ENCODE measurements around the gene SMLR1. TPM values are rescaled to one million over a fixed set of nuclear protein-coding genes. Genes with fewer than 3 reads are reported as not detected.

SMLR1 gene
- total RNA-seq, 1 experiment from 2014 or later: not detected

GRCh38 chr6:130859161-130859867, 32.1 kb downstream of the SMLR1 start:
- no peak for DNase-seq (ENCODE audit: low read depth, low spot score)
- no peaks in the 10 kb centered on the region for H3K9me2 ChIP-seq (ENCODE audit: insufficient read depth)
- RAD21 ChIA-PET (ENCODE audit: low non-redundant PET in 1 of 2, low total read pairs in 2 of 2, uncharacterized antibody in 2 of 2, unreplicated experiment in 2 of 2): no interaction called here
- no peak overlapping the region for H3K4me2 ChIP-seq (ENCODE audit: low read length)
- TF ChIP-seq ZNF274 (IDR thresholded peaks at IDR 0.05; ENCODE audit: low read depth, low read length) (no peak), EZH2phosphoT487 (IDR thresholded peaks at IDR 0.05; ENCODE audit: borderline replicate concordance) (no peak), TCF7L2 (IDR thresholded peaks at IDR 0.05; ENCODE audit: borderline replicate concordance, extremely low read depth, insufficient read depth, insufficient read length) (no peak), RAD21 (IDR thresholded peaks at IDR 0.05; ENCODE audit: low read depth) (no peak), ELF1 (IDR thresholded peaks at IDR 0.05; ENCODE audit: borderline replicate concordance, low read depth) (no peak), EGR1 (IDR thresholded peaks at IDR 0.05; ENCODE audit: low read depth) (no peak), POLR2A (IDR thresholded peaks at IDR 0.05; ENCODE audit: borderline replicate concordance, extremely low read depth, insufficient read depth, insufficient read length) (no peak), ZBTB33 (IDR thresholded peaks at IDR 0.05; ENCODE audit: extremely low read depth, insufficient replicate concordance, low read length) (no peak), EZH2 (IDR thresholded peaks at IDR 0.05) (no peak), POLR2AphosphoS5 (IDR thresholded peaks at IDR 0.05; ENCODE audit: low read depth, low read length) (no peak), CBX3 (IDR thresholded peaks at IDR 0.05; ENCODE audit: low read depth) (no peak), SRF (IDR thresholded peaks at IDR 0.05; ENCODE audit: low read depth) (no peak), YY1 (IDR thresholded peaks at IDR 0.05; ENCODE audit: extremely low read depth, insufficient replicate concordance, low read depth, low read length) (no peak), ZFX (IDR thresholded peaks at IDR 0.05) (no peak), SIN3A (IDR thresholded peaks at IDR 0.05; ENCODE audit: low read depth) (no peak), JUND (IDR thresholded peaks at IDR 0.05) (no peak), REST (IDR thresholded peaks at IDR 0.05; ENCODE audit: low read depth) (no peak), ATF3 (IDR thresholded peaks at IDR 0.05) (no peak), FOSL1 (IDR thresholded peaks at IDR 0.05; ENCODE audit: low read depth) (no peak), CTCF (IDR thresholded peaks at IDR 0.05 in 2 of 3, conservative IDR thresholded peaks at IDR 0.05 in 1 of 3; ENCODE audit: borderline replicate concordance in 1 of 3, insufficient read depth in 1 of 3, low read depth in 2 of 3, low read length in 2 of 3) (no peak)
- CTCF ChIA-PET: no interaction called here
- H4K20me1 ChIP-seq (ENCODE audit: insufficient read depth): no peaks in the 10 kb centered on the region
- H3K9ac ChIP-seq (ENCODE audit: low read length): no peak overlapping the region
- intact Hi-C loops (cut with micrococcal nuclease): no loop called here
- POLR2A ChIA-PET: no interaction called here
- no peaks in the 10 kb centered on the region for H3K79me2 ChIP-seq (ENCODE audit: insufficient read depth, low read length)
- no peak for ATAC-seq
- no peaks in the 10 kb centered on the region for H3K36me3 ChIP-seq (ENCODE audit: control insufficient read depth in 1 of 2, insufficient read depth in 2 of 2, low read length in 2 of 2)
- no peaks in the 10 kb centered on the region for H3K4me1 ChIP-seq (ENCODE audit: control insufficient read depth in 1 of 2, insufficient read depth in 2 of 2, low read length in 2 of 2)
- no peak overlapping the region for H2AFZ ChIP-seq (ENCODE audit: low read depth, low read length, poor library complexity, severe bottlenecking)
- H3K27me3 ChIP-seq (ENCODE audit: insufficient read depth, low read length): no peaks in the 10 kb centered on the region
- no peak overlapping the region for H3K4me3 ChIP-seq (replicated peaks in 1 of 2; ENCODE audit: low read depth in 1 of 2, low read length in 2 of 2)
- no peak overlapping the region for H3K27ac ChIP-seq (ENCODE audit: low read depth, low read length)
- BruUV-seq (replicated peaks): no TSS peak
- no peaks in the 10 kb centered on the region for H3K9me3 ChIP-seq (ENCODE audit: control insufficient read depth in 1 of 2, insufficient read depth in 1 of 2, low read depth in 1 of 2, low read length in 2 of 2)

Data from HCT116 (cell line).